Measurements from ENCODE around the gene FLNA. TPM values are rescaled to one million over a fixed set of nuclear protein-coding genes. Genes with fewer than 3 reads are reported as not detected.
A peak's percentile ranks its signal among the peaks of the same experiment; 100 is the strongest.

FLNA gene
- total and polyA plus RNA-seq, 9 of the 15 experiments (the other 6 are each of a cell fraction or from before 2014, with no cell fraction given) = 6.2 to 735 (median 135) TPM

GRCh38 chrX:154369449-154370299 lies 4.8 kb downstream of the FLNA start (continued):
- TF ChIP-seq FOXP4 (CRISPR knock-in tag; IDR thresholded peaks at IDR 0.05; ENCODE audit: borderline replicate concordance) (no peak), SMARCB1 (IDR thresholded peaks at IDR 0.05; ENCODE audit: insufficient read length, low read depth) (no peak), HCFC1 (IDR thresholded peaks at IDR 0.05; ENCODE audit: low read depth, low read length) (no peak), HDAC2 (IDR thresholded peaks at IDR 0.05) (no peak), ETS2 (tag; IDR thresholded peaks at IDR 0.05; ENCODE audit: borderline replicate concordance, poor library complexity, severe bottlenecking) (no peak), ZKSCAN3 (CRISPR knock-in tag; IDR thresholded peaks at IDR 0.05) (no peak), ZBED1 (IDR thresholded peaks at IDR 0.05) (peak; percentile 22; the same call in 1 of the 2 replicates), CLOCK (CRISPR knock-in tag; IDR thresholded peaks at IDR 0.05; ENCODE audit: borderline replicate concordance) (no peak), ZNF407 (IDR thresholded peaks at IDR 0.05; ENCODE audit: low read depth) (no peak), ZNF197 (CRISPR knock-in tag; IDR thresholded peaks at IDR 0.05; ENCODE audit: low read depth) (no peak), FOXA3 (CRISPR knock-in tag; conservative IDR thresholded peaks at IDR 0.05 in 1 of 2, IDR thresholded peaks at IDR 0.05 in 1 of 2) (no peak), IRF2 (CRISPR knock-in tag; IDR thresholded peaks at IDR 0.05) (no peak)
